ENCODE results near the gene EGR4. TPM values are rescaled to one million over a fixed set of nuclear protein-coding genes. Genes with fewer than 3 reads are reported as not detected.
A peak's percentile ranks its signal among the peaks of the same experiment; 100 is the strongest.

The EGR4 gene
- total and polyA plus RNA-seq, 2 experiments from 2014 or later: 0.23 TPM; not detected in 1

DNA sequence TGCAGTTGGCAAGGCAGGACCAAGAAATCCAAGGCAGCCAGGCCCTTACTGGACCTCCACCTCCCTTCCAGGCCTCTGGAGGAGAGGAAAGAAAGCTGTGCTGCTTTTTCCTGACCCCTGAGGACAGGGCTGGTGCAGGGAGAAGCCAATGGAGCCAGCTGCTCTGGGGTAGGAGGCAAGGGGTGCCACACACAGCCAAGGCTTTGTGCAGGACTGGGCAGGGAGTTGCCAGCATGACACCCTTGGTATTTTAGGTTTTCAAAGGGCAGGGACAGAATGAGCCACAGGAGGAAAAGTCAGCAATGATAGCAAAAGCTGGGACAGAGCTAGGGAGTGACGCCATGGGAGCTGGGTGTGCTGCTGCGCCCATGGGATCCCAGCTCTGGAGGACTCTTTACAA lies 36.3 kb downstream of the EGR4 start:
- no peak overlapping the region for H3K4me3 Mint-ChIP-seq
- no peak overlapping the region for H2AFZ ChIP-seq
- no peaks in the 10 kb centered on the region for H3K9me3 Mint-ChIP-seq
- peaks cover 7% of the 10 kb centered on the region; the same call in 1 of the 2 replicates for H3F3A ChIP-seq (replicated peaks; ENCODE audit: low read depth)
- H3K27ac Mint-ChIP-seq: no peak overlapping the region; the same call in 1 of the 2 replicates
- no peak overlapping the region for H3K4me2 ChIP-seq
- no peak overlapping the region for H3K4me3 ChIP-seq
- peaks cover 11% of the 10 kb centered on the region for H3K4me1 ChIP-seq (ENCODE audit: insufficient read depth)
- H3K27me3 Mint-ChIP-seq (ENCODE audit: insufficient read depth, low read depth, poor library complexity): peaks cover 14% of the 10 kb centered on the region
- H3K27me3 ChIP-seq (ENCODE audit: insufficient read depth): no peaks in the 10 kb centered on the region
- ATAC-seq (no peak), DNase-seq (ENCODE audit: low spot score) (no peak)
- H4K20me1 ChIP-seq (replicated peaks; ENCODE audit: insufficient read depth): peaks cover 27% of the 10 kb centered on the region
- H3K27ac ChIP-seq (ENCODE audit: low read depth): 0 out of 2 replicates have a peak overlapping the region, but pooled peaks have one; percentile 59
- no peaks in the 10 kb centered on the region for H3K9me2 ChIP-seq (ENCODE audit: insufficient read depth)
- TF ChIP-seq EZH2phosphoT487 (IDR thresholded peaks at IDR 0.05; ENCODE audit: unreplicated experiment) (no peak), POLR2AphosphoS5 (IDR thresholded peaks at IDR 0.05; ENCODE audit: low read depth) (no peak), STAT1 (IDR thresholded peaks at IDR 0.05; ENCODE audit: unreplicated experiment) (no peak), NANOG (IDR thresholded peaks at IDR 0.05; ENCODE audit: borderline replicate concordance) (no peak), CREB1 (CRISPR knock-in tag; IDR thresholded peaks at IDR 0.05; ENCODE audit: low read depth) (no peak), ZNF114 (CRISPR knock-in tag; IDR thresholded peaks at IDR 0.05) (no peak), ZNF331 (CRISPR knock-in tag; IDR thresholded peaks at IDR 0.05; ENCODE audit: low read depth) (no peak), EZH2 (IDR thresholded peaks at IDR 0.05; ENCODE audit: low read depth, unreplicated experiment) (no peak), JUNB (IDR thresholded peaks at IDR 0.05; ENCODE audit: unreplicated experiment) (no peak)
- TF ChIP-seq, protein P1, sequence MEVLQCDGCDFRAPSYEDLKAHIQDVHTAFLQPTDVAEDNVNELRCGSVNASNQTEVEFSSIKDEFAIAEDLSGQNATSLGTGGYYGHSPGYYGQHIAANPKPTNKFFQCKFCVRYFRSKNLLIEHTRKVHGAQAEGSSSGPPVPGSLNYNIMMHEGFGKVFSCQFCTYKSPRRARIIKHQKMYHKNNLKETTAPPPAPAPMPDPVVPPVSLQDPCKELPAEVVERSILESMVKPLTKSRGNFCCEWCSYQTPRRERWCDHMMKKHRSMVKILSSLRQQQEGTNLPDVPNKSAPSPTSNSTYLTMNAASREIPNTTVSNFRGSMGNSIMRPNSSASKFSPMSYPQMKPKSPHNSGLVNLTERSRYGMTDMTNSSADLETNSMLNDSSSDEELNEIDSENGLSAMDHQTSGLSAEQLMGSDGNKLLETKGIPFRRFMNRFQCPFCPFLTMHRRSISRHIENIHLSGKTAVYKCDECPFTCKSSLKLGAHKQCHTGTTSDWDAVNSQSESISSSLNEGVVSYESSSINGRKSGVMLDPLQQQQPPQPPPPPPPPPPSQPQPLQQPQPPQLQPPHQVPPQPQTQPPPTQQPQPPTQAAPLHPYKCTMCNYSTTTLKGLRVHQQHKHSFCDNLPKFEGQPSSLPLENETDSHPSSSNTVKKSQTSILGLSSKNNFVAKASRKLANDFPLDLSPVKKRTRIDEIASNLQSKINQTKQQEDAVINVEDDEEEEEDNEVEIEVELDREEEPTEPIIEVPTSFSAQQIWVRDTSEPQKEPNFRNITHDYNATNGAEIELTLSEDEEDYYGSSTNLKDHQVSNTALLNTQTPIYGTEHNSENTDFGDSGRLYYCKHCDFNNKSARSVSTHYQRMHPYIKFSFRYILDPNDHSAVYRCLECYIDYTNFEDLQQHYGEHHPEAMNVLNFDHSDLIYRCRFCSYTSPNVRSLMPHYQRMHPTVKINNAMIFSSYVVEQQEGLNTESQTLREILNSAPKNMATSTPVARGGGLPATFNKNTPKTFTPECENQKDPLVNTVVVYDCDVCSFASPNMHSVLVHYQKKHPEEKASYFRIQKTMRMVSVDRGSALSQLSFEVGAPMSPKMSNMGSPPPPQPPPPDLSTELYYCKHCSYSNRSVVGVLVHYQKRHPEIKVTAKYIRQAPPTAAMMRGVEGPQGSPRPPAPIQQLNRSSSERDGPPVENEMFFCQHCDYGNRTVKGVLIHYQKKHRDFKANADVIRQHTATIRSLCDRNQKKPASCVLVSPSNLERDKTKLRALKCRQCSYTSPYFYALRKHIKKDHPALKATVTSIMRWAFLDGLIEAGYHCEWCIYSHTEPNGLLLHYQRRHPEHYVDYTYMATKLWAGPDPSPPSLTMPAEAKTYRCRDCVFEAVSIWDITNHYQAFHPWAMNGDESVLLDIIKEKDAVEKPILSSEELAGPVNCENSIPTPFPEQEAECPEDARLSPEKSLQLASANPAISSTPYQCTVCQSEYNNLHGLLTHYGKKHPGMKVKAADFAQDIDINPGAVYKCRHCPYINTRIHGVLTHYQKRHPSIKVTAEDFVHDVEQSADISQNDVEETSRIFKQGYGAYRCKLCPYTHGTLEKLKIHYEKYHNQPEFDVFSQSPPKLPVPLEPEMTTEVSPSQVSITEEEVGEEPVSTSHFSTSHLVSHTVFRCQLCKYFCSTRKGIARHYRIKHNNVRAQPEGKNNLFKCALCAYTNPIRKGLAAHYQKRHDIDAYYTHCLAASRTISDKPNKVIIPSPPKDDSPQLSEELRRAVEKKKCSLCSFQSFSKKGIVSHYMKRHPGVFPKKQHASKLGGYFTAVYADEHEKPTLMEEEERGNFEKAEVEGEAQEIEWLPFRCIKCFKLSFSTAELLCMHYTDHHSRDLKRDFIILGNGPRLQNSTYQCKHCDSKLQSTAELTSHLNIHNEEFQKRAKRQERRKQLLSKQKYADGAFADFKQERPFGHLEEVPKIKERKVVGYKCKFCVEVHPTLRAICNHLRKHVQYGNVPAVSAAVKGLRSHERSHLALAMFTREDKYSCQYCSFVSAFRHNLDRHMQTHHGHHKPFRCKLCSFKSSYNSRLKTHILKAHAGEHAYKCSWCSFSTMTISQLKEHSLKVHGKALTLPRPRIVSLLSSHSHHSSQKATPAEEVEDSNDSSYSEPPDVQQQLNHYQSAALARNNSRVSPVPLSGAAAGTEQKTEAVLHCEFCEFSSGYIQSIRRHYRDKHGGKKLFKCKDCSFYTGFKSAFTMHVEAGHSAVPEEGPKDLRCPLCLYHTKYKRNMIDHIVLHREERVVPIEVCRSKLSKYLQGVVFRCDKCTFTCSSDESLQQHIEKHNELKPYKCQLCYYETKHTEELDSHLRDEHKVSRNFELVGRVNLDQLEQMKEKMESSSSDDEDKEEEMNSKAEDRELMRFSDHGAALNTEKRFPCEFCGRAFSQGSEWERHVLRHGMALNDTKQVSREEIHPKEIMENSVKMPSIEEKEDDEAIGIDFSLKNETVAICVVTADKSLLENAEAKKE (CRISPR knock-in tag; IDR thresholded peaks at IDR 0.05): no peak
- TF ChIP-seq, protein P2, sequence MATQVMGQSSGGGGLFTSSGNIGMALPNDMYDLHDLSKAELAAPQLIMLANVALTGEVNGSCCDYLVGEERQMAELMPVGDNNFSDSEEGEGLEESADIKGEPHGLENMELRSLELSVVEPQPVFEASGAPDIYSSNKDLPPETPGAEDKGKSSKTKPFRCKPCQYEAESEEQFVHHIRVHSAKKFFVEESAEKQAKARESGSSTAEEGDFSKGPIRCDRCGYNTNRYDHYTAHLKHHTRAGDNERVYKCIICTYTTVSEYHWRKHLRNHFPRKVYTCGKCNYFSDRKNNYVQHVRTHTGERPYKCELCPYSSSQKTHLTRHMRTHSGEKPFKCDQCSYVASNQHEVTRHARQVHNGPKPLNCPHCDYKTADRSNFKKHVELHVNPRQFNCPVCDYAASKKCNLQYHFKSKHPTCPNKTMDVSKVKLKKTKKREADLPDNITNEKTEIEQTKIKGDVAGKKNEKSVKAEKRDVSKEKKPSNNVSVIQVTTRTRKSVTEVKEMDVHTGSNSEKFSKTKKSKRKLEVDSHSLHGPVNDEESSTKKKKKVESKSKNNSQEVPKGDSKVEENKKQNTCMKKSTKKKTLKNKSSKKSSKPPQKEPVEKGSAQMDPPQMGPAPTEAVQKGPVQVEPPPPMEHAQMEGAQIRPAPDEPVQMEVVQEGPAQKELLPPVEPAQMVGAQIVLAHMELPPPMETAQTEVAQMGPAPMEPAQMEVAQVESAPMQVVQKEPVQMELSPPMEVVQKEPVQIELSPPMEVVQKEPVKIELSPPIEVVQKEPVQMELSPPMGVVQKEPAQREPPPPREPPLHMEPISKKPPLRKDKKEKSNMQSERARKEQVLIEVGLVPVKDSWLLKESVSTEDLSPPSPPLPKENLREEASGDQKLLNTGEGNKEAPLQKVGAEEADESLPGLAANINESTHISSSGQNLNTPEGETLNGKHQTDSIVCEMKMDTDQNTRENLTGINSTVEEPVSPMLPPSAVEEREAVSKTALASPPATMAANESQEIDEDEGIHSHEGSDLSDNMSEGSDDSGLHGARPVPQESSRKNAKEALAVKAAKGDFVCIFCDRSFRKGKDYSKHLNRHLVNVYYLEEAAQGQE (IDR thresholded peaks at IDR 0.05; ENCODE audit: unreplicated experiment): no peak
- TF ChIP-seq, protein P3, sequence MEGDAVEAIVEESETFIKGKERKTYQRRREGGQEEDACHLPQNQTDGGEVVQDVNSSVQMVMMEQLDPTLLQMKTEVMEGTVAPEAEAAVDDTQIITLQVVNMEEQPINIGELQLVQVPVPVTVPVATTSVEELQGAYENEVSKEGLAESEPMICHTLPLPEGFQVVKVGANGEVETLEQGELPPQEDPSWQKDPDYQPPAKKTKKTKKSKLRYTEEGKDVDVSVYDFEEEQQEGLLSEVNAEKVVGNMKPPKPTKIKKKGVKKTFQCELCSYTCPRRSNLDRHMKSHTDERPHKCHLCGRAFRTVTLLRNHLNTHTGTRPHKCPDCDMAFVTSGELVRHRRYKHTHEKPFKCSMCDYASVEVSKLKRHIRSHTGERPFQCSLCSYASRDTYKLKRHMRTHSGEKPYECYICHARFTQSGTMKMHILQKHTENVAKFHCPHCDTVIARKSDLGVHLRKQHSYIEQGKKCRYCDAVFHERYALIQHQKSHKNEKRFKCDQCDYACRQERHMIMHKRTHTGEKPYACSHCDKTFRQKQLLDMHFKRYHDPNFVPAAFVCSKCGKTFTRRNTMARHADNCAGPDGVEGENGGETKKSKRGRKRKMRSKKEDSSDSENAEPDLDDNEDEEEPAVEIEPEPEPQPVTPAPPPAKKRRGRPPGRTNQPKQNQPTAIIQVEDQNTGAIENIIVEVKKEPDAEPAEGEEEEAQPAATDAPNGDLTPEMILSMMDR (conservative IDR thresholded peaks at IDR 0.05; ENCODE audit: low read depth in 2 of 2): no peak
- TF ChIP-seq, protein P4, sequence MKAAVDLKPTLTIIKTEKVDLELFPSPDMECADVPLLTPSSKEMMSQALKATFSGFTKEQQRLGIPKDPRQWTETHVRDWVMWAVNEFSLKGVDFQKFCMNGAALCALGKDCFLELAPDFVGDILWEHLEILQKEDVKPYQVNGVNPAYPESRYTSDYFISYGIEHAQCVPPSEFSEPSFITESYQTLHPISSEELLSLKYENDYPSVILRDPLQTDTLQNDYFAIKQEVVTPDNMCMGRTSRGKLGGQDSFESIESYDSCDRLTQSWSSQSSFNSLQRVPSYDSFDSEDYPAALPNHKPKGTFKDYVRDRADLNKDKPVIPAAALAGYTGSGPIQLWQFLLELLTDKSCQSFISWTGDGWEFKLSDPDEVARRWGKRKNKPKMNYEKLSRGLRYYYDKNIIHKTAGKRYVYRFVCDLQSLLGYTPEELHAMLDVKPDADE (IDR thresholded peaks at IDR 0.05): no peak
- peaks cover 33% of the 10 kb centered on the region for H3K36me3 Mint-ChIP-seq (ENCODE audit: low read depth)
- peaks cover 24% of the 10 kb centered on the region; the same call in 2 of the 3 replicates for H3K4me1 Mint-ChIP-seq
- H3K36me3 ChIP-seq (ENCODE audit: insufficient read depth): no peaks in the 10 kb centered on the region
- no peaks in the 10 kb centered on the region for H3K79me2 ChIP-seq (replicated peaks; ENCODE audit: insufficient read depth)

Data from GM23338 (cell line).